H1 (cell line): Measurements from ENCODE around the gene CASR.

Experiments
- CHD2 ChIP-seq: IDR thresholded peaks from 2 replicates; pipeline ENCODE4 v1.6.1; 2012; ENCODE audit warnings: low read length, improper control_type of control experiment
- CTCF ChIP-seq, 3 experiments: IDR thresholded peaks; 1 replicate in 2 of 3; 2 replicates in 1 of 3; pipeline versions ENCODE4 v1.5.1 to v1.6.1; 2011; ENCODE audit warnings: low read length in 3 of 3, mild to moderate bottlenecking in 3 of 3, inconsistent platforms in 2 of 3, low read depth in 1 of 3, moderate library complexity in 1 of 3; ENCODE audit not compliant: insufficient read depth in 1 of 3; ENCODE audit errors: control extremely low read depth in 1 of 3
- FOSL1 ChIP-seq: IDR thresholded peaks from 2 replicates; pipeline ENCODE4 v1.6.1; 2011; ENCODE audit warnings: mild to moderate bottlenecking, low read depth, low read length, moderate library complexity; ENCODE audit not compliant: insufficient read depth
- MAFK ChIP-seq: IDR thresholded peaks from 2 replicates; pipeline ENCODE4 v1.6.1; 2012; ENCODE audit warnings: low read depth, mild to moderate bottlenecking, improper control_type of control experiment, low read length
- POLR2A ChIP-seq, 2 experiments: IDR thresholded peaks; 1 replicate in 1 of 2; 2 replicates in 1 of 2; pipeline ENCODE4 v1.6.1; 2011; ENCODE audit warnings: low read depth in 2 of 2, low read length in 2 of 2, mild to moderate bottlenecking in 2 of 2; ENCODE audit errors: control extremely low read depth in 1 of 2
- SRF ChIP-seq: IDR thresholded peaks from 2 replicates; pipeline ENCODE4 v1.6.1; 2011; ENCODE audit warnings: mild to moderate bottlenecking, low read depth, low read length, moderate library complexity
- TCF12 ChIP-seq: IDR thresholded peaks from 2 replicates; pipeline ENCODE4 v1.6.1; 2011; ENCODE audit warnings: low read depth, mild to moderate bottlenecking, low read length

GRCh38 chr3:122227036-122227781 is 43.7 kb downstream of the CASR start:
- TF ChIP-seq TCF12, result no peak
- TF ChIP-seq MAFK, result no peak
- TF ChIP-seq POLR2A (IDR thresholded peaks at IDR 0.05; ENCODE audit: control extremely low read depth in 1 of 2, low read depth in 2 of 2, low read length in 2 of 2), result no peak
- TF ChIP-seq CTCF (IDR thresholded peaks at IDR 0.05; ENCODE audit: control extremely low read depth in 1 of 3, insufficient read depth in 1 of 3, low read depth in 1 of 3, low read length in 3 of 3), result no peak
- TF ChIP-seq SRF, result no peak
- no peak for TF ChIP-seq CHD2
- TF ChIP-seq FOSL1, result no peak
